ENCODE measurements around the gene LTC4S. TPM values are rescaled to one million over a fixed set of nuclear protein-coding genes. Genes with fewer than 3 reads are reported as not detected.
"Not testable (repeated sequence)": the region's sequence is repeated elsewhere in the genome, so short reads cannot be mapped to it uniquely, and the experiment has no call there.

Gene LTC4S
- total RNA-seq, 2 donors from 2014 or later, result 13.9 to 16.1 TPM

DNA sequence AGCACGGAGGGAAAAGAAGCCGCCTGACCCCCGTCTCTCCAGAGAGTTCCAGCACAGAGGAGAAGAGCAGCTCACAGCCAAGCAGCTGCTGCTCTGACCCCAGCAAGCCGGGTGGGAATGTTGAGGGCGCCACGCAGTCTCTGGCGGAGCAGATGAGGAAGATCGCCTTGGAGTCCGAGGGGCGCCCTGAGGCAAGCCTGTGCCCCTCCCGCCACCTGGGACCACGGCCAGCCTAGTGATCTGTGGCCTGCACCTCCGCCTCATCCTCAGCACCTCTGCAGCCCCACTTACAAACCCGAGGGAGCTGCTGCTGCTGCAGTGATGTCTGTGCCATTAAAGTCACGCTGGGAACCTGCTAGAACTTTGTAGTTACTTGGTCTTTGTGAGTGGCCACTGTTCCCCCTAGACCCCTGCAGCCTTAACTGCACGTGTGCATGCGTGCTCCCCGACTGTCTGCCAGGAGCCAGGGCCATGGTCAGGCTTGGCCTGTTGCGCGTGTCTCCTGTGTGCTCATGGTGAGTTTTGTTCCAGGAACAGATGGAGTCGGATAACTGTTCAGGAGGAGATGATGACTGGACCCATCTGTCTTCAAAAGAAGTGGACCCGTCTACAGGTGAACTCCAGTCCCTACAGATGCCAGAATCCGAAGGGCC, 39.4 kb downstream of the LTC4S start:
- no peak for DNase-seq
- intact Hi-C loops (cut with DNase I), result no loop called here
- no peak for ATAC-seq

DNA sequence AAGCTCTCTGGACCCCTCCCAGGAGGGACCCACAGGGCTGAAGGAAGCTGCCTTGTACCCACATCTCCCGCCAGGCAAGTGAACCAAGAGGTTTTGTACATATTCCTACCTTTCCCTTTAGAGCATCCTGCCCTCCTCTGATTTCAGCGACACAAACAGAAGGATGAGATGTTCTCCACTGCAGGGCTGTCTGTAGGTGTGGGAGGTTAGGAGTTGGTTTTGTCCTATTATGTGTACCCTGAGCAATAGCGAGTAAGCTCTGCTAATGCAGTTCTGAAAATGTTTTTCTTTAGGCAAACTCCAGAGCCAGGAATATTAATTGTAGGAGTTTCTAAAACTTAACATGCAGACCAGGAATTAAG, 39.9 kb downstream of the LTC4S start:
- intact Hi-C loops (cut with DNase I), result no loop called here
- ATAC-seq, result no peak
- no peak for DNase-seq

DNA sequence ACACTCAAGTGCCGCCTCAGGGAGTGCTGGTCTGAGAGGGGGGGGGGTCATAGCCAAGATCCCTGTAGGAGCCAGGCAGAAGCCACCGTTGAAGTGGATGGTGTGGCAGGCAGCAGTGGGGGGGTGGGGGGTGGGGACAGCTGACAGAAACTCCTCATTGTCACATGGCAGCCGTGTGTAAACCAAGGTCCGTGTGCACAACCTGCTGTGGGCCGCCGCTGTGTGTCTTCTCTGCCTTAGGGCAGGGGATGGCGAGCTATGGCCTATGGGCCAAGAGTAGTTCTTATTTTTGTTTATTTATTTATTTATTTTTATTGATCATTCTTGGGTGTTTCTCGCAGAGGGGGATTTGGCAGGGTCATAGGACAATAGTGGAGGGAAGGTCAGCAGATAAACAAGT, 40.3 kb downstream of the LTC4S start:
- intact Hi-C loops (cut with DNase I), result no loop called here

DNA sequence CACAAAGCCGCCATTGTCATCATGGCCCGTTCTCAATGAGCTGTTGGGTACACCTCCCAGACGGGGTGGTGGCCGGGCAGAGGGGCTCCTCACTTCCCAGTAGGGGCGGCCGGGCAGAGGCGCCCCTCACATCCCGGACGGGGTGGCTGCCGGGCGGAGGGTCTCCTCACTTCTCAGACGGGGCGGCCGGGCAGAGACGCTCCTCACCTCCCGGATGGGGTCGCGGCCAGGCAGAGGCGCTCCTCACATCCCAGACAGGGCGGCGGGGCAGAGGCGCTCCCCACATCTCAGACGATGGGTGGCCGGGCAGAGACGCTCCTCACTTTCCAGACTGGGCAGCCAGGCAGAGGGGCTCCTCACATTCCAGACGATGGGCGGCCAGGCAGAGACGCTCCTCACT, 41.1 kb downstream of the LTC4S start:
- not testable (repeated sequence) for DNase-seq

More for the DNA sequence above, 40.3 kb downstream of the LTC4S start:
- DNase-seq, result no peak
- no peak for ATAC-seq

DNA sequence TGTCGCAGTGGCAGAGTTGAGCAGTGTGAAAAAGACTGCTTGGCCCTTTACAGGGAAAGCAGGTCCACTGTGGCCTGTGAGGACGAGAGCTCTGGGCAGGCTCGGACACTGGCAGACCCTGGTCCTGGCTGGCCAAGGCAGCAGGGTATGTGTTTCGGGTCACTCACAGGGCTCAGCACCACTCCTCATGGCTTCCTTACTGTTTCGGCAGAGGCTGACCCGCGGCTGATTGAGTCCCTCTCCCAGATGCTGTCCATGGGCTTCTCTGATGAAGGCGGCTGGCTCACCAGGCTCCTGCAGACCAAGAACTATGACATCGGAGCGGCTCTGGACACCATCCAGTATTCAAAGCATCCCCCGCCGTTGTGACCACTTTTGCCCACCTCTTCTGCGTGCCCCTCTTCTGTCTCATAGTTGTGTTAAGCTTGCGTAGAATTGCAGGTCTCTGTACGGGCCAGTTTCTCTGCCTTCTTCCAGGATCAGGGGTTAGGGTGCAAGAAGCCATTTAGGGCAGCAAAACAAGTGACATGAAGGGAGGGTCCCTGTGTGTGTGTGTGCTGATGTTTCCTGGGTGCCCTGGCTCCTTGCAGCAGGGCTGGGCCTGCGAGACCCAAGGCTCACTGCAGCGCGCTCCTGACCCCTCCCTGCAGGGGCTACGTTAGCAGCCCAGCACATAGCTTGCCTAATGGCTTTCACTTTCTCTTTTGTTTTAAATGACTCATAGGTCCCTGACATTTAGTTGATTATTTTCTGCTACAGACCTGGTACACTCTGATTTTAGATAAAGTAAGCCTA, 42.6 kb downstream of the LTC4S start:
- ATAC-seq (peak; percentile 7 to 24), DNase-seq (no peak)
- intact Hi-C loops (cut with DNase I), result no loop called here

More for the DNA sequence above, 41.1 kb downstream of the LTC4S start:
- intact Hi-C loops (cut with DNase I); ATAC-seq: not testable (repeated sequence)

DNA sequence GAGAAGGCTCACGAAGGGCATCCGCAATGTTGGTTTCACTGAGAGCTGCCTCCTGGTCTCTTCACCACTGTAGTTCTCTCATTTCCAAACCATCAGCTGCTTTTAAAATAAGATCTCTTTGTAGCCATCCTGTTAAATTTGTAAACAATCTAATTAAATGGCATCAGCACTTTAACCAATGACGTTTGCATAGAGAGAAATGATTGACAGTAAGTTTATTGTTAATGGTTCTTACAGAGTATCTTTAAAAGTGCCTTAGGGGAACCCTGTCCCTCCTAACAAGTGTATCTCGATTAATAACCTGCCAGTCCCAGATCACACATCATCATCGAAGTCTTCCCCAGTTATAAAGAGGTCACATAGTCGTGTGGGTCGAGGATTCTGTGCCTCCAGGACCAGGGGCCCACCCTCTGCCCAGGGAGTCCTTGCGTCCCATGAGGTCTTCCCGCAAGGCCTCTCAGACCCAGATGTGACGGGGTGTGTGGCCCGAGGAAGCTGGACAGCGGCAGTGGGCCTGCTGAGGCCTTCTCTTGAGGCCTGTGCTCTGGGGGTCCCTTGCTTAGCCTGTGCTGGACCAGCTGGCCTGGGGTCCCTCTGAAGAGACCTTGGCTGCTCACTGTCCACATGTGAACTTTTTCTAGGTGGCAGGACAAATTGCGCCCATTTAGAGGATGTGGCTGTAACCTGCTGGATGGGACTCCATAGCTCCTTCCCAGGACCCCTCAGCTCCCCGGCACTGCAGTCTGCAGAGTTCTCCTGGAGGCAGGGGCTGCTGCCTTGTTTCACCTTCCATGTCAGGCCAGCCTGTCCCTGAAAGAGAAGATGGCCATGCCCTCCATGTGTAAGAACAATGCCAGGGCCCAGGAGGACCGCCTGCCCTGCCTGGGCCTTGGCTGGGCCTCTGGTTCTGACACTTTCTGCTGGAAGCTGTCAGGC, 43.6 kb downstream of the LTC4S start:
- DNase-seq (no peak), ATAC-seq (peak; percentile 2 to 19)

DNA sequence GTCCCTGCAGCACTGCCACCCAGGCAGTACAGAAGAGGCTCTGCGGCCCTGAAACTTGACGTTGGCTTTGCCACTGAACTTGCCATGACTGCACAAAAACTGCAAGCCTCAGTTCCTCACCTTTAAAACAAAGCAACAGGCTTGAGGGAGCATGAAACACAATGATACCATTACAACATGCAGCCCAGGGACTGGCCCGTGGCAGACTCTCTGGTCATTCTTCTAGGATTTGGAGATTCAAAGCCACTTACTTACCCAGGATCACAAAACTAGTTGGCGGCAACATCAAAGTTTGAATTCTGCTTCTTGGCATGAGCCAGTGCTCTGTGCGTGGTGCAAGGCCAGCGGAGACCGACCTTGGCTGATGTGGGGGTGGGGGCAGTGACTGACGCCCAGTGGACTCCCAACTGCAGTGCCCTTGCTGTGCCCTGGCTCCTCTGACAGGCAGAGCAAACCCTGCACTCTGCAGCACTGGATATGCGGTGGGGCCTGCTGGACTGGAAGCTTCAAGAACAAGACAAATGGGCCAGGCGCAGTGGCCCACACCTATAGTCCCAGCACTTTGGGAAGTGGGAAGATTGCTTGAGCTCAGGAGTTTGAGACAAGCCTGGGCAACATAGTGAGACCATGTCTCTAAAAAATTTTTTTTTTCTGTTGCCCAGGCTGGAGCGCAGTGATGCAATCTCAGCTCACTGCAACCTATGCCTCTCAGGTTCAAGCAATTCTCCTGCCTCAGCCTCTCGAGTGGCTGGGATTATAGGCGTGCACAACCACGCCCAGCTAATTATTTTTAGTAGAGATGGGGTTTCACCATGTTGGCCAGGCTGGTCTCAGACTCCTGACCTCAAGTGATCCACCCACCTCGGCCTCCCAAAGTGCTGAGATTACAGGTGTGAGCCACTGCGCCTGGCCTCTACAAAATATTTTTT, 45.8 kb downstream of the LTC4S start:
- peak in 1 of 2 donors; percentile 19 for ATAC-seq
- intact Hi-C loops (cut with DNase I), result no loop called here
- DNase-seq, result no peak

More for the DNA sequence above, 43.6 kb downstream of the LTC4S start:
- intact Hi-C loops (cut with DNase I), result no loop called here

DNA sequence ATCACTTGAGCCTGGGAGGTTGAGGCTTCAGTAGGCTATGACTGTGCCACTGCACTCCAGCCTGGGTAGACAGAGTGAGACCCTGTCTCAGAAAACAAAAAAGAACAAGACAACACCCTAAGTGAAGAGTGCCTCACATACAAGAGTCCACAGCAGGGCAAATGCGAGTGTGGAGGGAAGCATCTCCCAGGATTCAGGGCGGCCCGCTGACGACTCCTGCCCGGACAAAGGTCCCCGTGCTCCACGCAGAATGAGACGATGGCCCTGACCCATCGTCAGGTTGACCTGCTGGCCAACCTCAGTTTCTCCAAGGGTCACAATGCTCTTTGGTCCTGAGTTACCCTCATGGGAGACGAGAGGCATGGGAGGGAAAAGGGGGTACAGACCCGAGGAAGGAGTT, 46.5 kb downstream of the LTC4S start:
- intact Hi-C loops (cut with DNase I), result no loop called here
- DNase-seq (no peak), ATAC-seq (no peak)

DNA sequence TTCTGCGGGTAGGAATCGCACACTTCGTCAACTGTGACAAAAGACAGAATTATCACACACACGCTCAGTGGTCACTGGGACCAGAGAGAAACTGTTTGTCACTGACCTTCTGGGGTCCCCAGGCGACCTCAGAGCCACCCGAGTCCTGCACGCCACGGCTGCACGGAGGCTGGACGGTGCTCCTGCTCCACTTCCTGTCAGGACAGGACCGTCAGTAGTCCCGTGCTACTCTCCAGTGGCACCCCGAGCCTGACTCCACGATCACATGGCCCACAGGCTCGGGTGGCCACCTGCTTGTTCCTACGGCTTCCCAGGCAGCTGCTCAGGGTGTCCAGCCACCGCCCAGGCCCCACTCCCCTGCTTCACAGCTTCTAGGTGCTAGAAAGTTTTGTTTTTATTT, 47.0 kb downstream of the LTC4S start:
- no peak for DNase-seq
- intact Hi-C loops (cut with DNase I), result no loop called here
- peak in 1 of 2 donors; percentile 3 for ATAC-seq

DNA sequence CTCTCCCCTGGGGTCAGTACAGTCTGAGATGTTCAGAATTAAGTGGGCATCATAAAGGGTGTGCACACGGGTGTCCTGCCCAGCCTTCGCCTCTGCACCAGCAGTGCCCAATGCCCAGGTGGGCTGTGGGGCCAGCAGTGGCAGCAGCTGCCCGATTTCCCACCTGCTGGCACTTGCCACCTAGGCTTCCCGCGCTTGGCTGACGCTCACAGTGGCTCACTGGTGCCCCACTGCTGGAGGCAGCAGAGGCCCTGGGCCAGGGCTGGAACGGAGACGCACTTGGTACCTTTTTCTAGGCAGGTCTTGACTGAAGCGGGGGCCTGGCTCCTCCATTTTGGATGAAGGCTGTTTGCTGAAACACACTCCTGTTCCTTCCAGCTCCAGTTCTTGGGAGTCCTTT, 47.8 kb downstream of the LTC4S start:
- peak in 1 of 2 donors; percentile 4 for ATAC-seq
- no peak for DNase-seq
- intact Hi-C loops (cut with DNase I), result no loop called here

Small RNAs within 50 kb of the gene (microRNA-seq; reads per million reads assigned to microRNA genes)
- gene MIR1229, result 1.0 to 1.1 reads per million in 2 donors

Other genes starting within 250 kb of the LTC4S start
- gene RUFY1, start 243.4 kb upstream of the LTC4S start, total RNA-seq, result 10 to 100 TPM; 22.9 to 26.3 TPM
- gene HNRNPH1, start 170.3 kb upstream of the LTC4S start, total RNA-seq, result 100 to 1,000 TPM; 235 to 273 TPM
- not detected for gene CBY3, start 113.0 kb upstream of the LTC4S start, total RNA-seq
- gene CANX, start 95.0 kb upstream of the LTC4S start, total RNA-seq, result 100 to 1,000 TPM; 446 to 550 TPM
- gene MAML1, start 61.2 kb upstream of the LTC4S start, total RNA-seq, result 10 to 100 TPM; 11.9 to 15.3 TPM
- gene MGAT4B, start 12.9 kb downstream of the LTC4S start, total RNA-seq, result 10 to 100 TPM; 66.5 to 85.9 TPM
- gene SQSTM1, start 26.9 kb downstream of the LTC4S start, total RNA-seq, result 100 to 1,000 TPM; 302 to 316 TPM
- gene MRNIP, start 64.8 kb downstream of the LTC4S start, total RNA-seq, result 10 to 100 TPM; 11.1 to 12.7 TPM
- 10 to 100 TPM; 43.5 to 53.5 TPM for gene TBC1D9B, start 113.9 kb downstream of the LTC4S start, total RNA-seq